ENCODE measurements around the gene TCEA2. TPM values are rescaled to one million over a fixed set of nuclear protein-coding genes. Genes with fewer than 3 reads are reported as not detected.

Gene TCEA2
- total RNA-seq, 1 donor from 2014 or later = 123 TPM

DNA sequence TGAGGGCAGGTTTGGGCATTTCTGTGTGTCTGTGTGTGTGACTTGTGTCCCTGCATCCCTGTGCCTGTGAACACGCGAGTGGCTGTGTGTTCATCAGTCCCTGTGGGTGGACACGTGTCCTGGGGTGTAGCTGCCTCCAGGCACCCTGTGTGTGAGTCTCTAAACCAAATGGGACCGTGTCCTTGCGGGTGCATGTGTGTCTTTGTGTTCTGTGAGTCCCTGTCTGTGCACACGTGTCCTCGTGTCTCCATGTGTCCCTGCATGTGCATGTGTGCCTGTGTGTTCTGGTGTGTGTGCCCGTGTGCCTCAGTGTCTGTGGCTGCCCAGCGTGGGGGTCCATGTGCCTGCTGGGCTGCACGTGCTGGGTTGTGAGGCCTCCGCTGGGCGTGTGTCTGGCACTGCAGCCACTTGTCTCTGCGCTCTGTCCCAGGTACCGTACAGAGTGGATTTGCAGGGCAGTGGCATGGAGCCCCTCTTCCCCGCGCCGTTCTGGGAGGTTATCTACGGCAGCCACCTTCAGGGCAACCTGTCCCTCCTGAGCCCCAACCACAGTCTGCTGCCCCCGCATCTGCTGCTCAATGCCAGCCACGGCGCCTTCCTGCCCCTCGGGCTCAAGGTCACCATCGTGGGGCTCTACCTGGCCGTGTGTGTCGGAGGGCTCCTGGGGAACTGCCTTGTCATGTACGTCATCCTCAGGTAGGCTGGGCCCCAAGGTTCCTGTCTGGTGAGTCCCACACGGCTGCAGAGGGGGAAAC is 29.4 kb downstream of the TCEA2 start:
- peaks cover 34% of the 10 kb centered on the region for H3K27me3 Mint-ChIP-seq (ENCODE audit: unreplicated experiment)
- H3K9me3 Mint-ChIP-seq (ENCODE audit: unreplicated experiment) = peaks cover 5% of the 10 kb centered on the region
- DNase-seq (ENCODE audit: low spot score) = no peak
- H3K36me3 Mint-ChIP-seq (ENCODE audit: low read depth, unreplicated experiment) = peaks cover 17% of the 10 kb centered on the region
- H3K4me3 Mint-ChIP-seq (ENCODE audit: unreplicated experiment) = no peak overlapping the region
- H3K27ac Mint-ChIP-seq (ENCODE audit: unreplicated experiment) = peak overlapping the region; percentile 57
- peaks cover 12% of the 10 kb centered on the region for H3K4me1 Mint-ChIP-seq (ENCODE audit: unreplicated experiment)
- TF ChIP-seq, protein P1, sequence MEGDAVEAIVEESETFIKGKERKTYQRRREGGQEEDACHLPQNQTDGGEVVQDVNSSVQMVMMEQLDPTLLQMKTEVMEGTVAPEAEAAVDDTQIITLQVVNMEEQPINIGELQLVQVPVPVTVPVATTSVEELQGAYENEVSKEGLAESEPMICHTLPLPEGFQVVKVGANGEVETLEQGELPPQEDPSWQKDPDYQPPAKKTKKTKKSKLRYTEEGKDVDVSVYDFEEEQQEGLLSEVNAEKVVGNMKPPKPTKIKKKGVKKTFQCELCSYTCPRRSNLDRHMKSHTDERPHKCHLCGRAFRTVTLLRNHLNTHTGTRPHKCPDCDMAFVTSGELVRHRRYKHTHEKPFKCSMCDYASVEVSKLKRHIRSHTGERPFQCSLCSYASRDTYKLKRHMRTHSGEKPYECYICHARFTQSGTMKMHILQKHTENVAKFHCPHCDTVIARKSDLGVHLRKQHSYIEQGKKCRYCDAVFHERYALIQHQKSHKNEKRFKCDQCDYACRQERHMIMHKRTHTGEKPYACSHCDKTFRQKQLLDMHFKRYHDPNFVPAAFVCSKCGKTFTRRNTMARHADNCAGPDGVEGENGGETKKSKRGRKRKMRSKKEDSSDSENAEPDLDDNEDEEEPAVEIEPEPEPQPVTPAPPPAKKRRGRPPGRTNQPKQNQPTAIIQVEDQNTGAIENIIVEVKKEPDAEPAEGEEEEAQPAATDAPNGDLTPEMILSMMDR (IDR thresholded peaks at IDR 0.05; ENCODE audit: unreplicated experiment) = no peak

DNA sequence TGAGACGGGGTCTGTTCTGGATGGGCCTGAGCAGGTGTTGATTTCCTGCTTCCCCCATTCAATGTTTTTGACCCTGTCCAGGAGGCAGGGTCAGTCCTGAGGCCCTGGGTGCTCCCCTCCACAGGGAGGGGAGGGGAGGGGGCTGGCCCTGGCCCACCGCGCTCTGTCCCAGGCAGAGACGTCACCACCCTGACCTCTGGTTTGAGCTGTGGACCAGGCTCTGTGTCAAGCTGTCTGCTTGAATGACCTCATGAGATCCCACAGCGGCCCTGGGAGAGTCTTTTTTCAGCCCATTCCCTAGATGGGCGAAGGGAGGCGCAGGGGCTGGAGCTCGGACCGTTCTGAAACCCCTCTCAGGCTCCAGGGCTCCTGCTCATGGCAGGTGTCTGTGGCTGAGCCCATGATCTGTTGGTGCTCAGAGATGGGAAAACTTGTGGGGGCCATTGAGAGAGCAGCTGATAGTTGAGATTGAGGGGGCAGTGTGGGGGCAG is 30.1 kb downstream of the TCEA2 start:
- Mint-ChIP-seq H3K9me3 (ENCODE audit: unreplicated experiment) (peaks cover 5% of the 10 kb centered on the region), H3K4me1 (ENCODE audit: unreplicated experiment) (peaks cover 12% of the 10 kb centered on the region), H3K27ac (ENCODE audit: unreplicated experiment) (no peak overlapping the region), H3K4me3 (ENCODE audit: unreplicated experiment) (no peak overlapping the region), H3K36me3 (ENCODE audit: low read depth, unreplicated experiment) (peaks cover 17% of the 10 kb centered on the region), H3K27me3 (ENCODE audit: unreplicated experiment) (peaks cover 31% of the 10 kb centered on the region)
- TF ChIP-seq, protein P1 (IDR thresholded peaks at IDR 0.05; ENCODE audit: unreplicated experiment) = no peak
- DNase-seq (ENCODE audit: low spot score) = no peak

DNA sequence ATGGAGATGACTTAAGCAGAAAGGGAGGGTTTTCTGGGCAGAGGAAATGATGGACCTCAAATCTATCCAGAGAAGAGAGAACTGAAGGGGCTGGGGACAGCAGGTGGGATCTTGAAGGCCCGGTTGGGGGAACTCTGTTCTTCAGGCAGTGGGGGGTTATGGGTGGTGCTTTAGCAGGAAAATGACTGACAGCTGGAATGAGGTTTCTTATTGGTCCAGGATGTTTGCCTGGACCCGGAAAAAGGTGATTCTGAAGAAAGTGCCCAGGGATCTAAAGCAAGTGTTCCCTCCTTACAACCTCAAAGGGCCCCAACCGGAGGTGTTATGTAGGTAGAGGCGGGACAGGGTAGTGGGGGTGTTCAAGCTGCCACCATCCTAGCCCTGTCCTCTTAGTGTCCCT is 32.5 kb downstream of the TCEA2 start:
- Mint-ChIP-seq H3K4me1 (ENCODE audit: unreplicated experiment) (peaks cover 3% of the 10 kb centered on the region), H3K9me3 (ENCODE audit: unreplicated experiment) (peaks cover 5% of the 10 kb centered on the region)

DNA sequence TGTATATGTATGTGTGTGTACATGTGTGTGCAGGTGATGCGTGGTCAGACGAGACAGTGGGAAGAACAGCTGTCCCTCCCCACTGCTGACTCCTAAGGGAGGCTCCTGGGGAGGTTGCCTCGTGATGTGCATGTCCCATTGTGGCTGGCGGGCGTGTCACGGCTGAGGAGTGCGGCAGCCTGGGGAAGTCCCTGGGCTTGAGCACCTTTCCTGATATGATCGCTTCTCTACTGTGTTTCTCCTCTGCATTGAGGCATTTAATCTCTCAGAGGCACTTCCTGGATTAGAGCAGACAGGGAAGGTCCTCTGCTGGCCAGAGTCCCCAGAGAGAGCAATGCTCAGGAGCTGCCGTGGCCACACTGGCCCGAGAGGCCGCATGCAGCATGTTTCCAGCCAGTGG is 32.9 kb downstream of the TCEA2 start:
- H3K27me3 Mint-ChIP-seq (ENCODE audit: unreplicated experiment) = peaks cover 13% of the 10 kb centered on the region
- TF ChIP-seq, protein P1 (IDR thresholded peaks at IDR 0.05; ENCODE audit: unreplicated experiment) = no peak
- H3K9me3 Mint-ChIP-seq (ENCODE audit: unreplicated experiment) = peaks cover 5% of the 10 kb centered on the region
- H3K27ac Mint-ChIP-seq (ENCODE audit: unreplicated experiment) = no peak overlapping the region
- no peak overlapping the region for H3K4me3 Mint-ChIP-seq (ENCODE audit: unreplicated experiment)
- peaks cover 9% of the 10 kb centered on the region for H3K36me3 Mint-ChIP-seq (ENCODE audit: low read depth, unreplicated experiment)
- no peak for DNase-seq (ENCODE audit: low spot score)
- peaks cover 3% of the 10 kb centered on the region for H3K4me1 Mint-ChIP-seq (ENCODE audit: unreplicated experiment)

More for the DNA sequence above, 32.5 kb downstream of the TCEA2 start:
- TF ChIP-seq, protein P1 (IDR thresholded peaks at IDR 0.05; ENCODE audit: unreplicated experiment) = no peak
- DNase-seq (ENCODE audit: low spot score) = no peak
- Mint-ChIP-seq H3K27ac (ENCODE audit: unreplicated experiment) (no peak overlapping the region), H3K27me3 (ENCODE audit: unreplicated experiment) (peaks cover 13% of the 10 kb centered on the region), H3K36me3 (ENCODE audit: low read depth, unreplicated experiment) (peaks cover 9% of the 10 kb centered on the region), H3K4me3 (ENCODE audit: unreplicated experiment) (no peak overlapping the region)

DNA sequence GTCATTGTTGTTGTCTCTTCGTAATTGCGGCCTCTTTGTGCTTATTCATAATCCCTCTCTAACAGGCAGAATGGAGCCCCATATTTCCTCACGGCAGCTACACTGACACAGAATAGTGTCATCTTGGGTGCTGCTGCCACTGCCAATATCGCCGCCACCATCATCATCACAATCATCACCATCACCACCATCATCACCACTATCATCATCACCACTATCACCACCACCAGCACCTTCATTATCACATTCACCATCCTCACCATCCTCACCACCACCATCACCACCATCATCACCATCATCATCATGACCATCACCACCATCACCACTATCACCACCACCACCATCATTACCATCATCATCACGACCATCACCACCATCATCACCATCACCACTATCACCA is 33.5 kb downstream of the TCEA2 start:
- peaks cover 9% of the 10 kb centered on the region for H3K36me3 Mint-ChIP-seq (ENCODE audit: low read depth, unreplicated experiment)
- H3K4me3 Mint-ChIP-seq (ENCODE audit: unreplicated experiment) = peak overlapping the region; percentile 78
- H3K27me3 Mint-ChIP-seq (ENCODE audit: unreplicated experiment) = peaks cover 16% of the 10 kb centered on the region
- peaks cover 3% of the 10 kb centered on the region for H3K4me1 Mint-ChIP-seq (ENCODE audit: unreplicated experiment)
- peaks cover 5% of the 10 kb centered on the region for H3K9me3 Mint-ChIP-seq (ENCODE audit: unreplicated experiment)
- TF ChIP-seq, protein P1 (IDR thresholded peaks at IDR 0.05; ENCODE audit: unreplicated experiment) = no peak
- no peak for DNase-seq (ENCODE audit: low spot score)
- H3K27ac Mint-ChIP-seq (ENCODE audit: unreplicated experiment) = no peak overlapping the region
